Liver (tissue), 9 donors: ENCODE measurements around the gene TIMM13. TPM values are rescaled to one million over a fixed set of nuclear protein-coding genes. Genes with fewer than 3 reads are reported as not detected.

Source experiments
- DNase-seq: peaks from one replicate; pipeline ENCODE4 v3.0.0-alpha.2; 2017; ENCODE audit warnings: low spot score
- H3K27ac ChIP-seq, 2 donors: one replicate each; pipeline ENCODE4 v1.7.0; 2013; ENCODE audit warnings: inconsistent platforms in 2 of 2, low read length in 2 of 2, control low read depth in 1 of 2, low read depth in 1 of 2, mild to moderate bottlenecking in 1 of 2
- H3K27me3 ChIP-seq, 4 donors: one replicate each; pipeline versions ENCODE4 v1.6.1 to v1.7.0; 2013; ENCODE audit warnings: low read length in 3 of 4, inconsistent platforms in 1 of 4, mild to moderate bottlenecking in 1 of 4, moderate library complexity in 1 of 4; ENCODE audit not compliant: control insufficient read depth in 4 of 4, insufficient read depth in 4 of 4
- H3K36me3 ChIP-seq, 4 donors: one replicate each; pipeline versions ENCODE4 v1.6.1 to v1.7.0; 2013; ENCODE audit warnings: low read length in 3 of 4, mild to moderate bottlenecking in 3 of 4, low read depth in 1 of 4, moderate library complexity in 1 of 4; ENCODE audit not compliant: control insufficient read depth in 4 of 4, insufficient read depth in 3 of 4
- H3K4me1 ChIP-seq, 4 donors: one replicate each; pipeline versions ENCODE4 v1.6.1 to v1.7.0; 2013; ENCODE audit warnings: low read length in 3 of 4, mild to moderate bottlenecking in 3 of 4, moderate library complexity in 1 of 4; ENCODE audit not compliant: control insufficient read depth in 4 of 4, insufficient read depth in 4 of 4
- H3K4me3 ChIP-seq, 3 donors: one replicate each; pipeline versions ENCODE4 v1.6.1 to v1.7.0; 2013; ENCODE audit warnings: low read length in 3 of 3, control low read depth in 1 of 3, low read depth in 1 of 3, mild to moderate bottlenecking in 1 of 3
- H3K9ac ChIP-seq, 2 donors: one replicate each; pipeline ENCODE4 v1.7.0; 2013; ENCODE audit warnings: low read length in 2 of 2, mild to moderate bottlenecking in 2 of 2, moderate library complexity in 2 of 2, control low read depth in 1 of 2, low read depth in 1 of 2
- H3K9me3 ChIP-seq, 4 donors: one replicate each; pipeline versions ENCODE4 v1.6.1 to v1.7.0; 2013; ENCODE audit warnings: low read length in 3 of 4; ENCODE audit not compliant: control insufficient read depth in 4 of 4
- ATF3 ChIP-seq: IDR thresholded peaks from 2 replicates; pipeline ENCODE4 v1.6.1; 2016; ENCODE audit warnings: antibody characterized with exemption
- CTCF ChIP-seq: fragments of 150-350 bp; IDR thresholded peaks from 2 replicates; pipeline ENCODE4 v1.5.1; 2017; ENCODE audit warnings: improper control_type of control experiment, low read depth, low read length; ENCODE audit not compliant: missing input control
- EGR1 ChIP-seq, 2 donors: IDR thresholded peaks; 2 replicates each; pipeline ENCODE4 v1.6.1; 2016 to 2018; ENCODE audit warnings: antibody characterized with exemption in 2 of 2, low read depth in 2 of 2
- FOXA1 ChIP-seq: IDR thresholded peaks from 2 replicates; pipeline ENCODE4 v1.6.1; 2016; ENCODE audit warnings: antibody characterized with exemption
- FOXA2 ChIP-seq: IDR thresholded peaks from 2 replicates; pipeline ENCODE4 v1.6.1; 2016; ENCODE audit warnings: antibody characterized with exemption
- GABPA ChIP-seq, 2 donors: IDR thresholded peaks in 1 of 2; conservative IDR thresholded peaks in 1 of 2; 2 replicates each; pipeline ENCODE4 v1.6.1; 2016; ENCODE audit warnings: antibody characterized with exemption in 2 of 2, mild to moderate bottlenecking in 1 of 2, moderate library complexity in 1 of 2
- HNF4A ChIP-seq, 2 donors: conservative IDR thresholded peaks; 2 replicates each; pipeline ENCODE4 v1.6.1; 2016; ENCODE audit warnings: antibody characterized with exemption in 2 of 2, mild to moderate bottlenecking in 2 of 2
- HNF4G ChIP-seq: IDR thresholded peaks from 2 replicates; pipeline ENCODE4 v1.6.1; 2016; ENCODE audit warnings: antibody characterized with exemption
- JUND ChIP-seq, 2 donors: IDR thresholded peaks; 2 replicates each; pipeline ENCODE4 v1.6.1; 2016; ENCODE audit warnings: antibody characterized with exemption in 2 of 2
- MAX ChIP-seq: IDR thresholded peaks from 2 replicates; pipeline ENCODE4 v1.6.1; 2016; ENCODE audit warnings: antibody characterized with exemption
- NR2F2 ChIP-seq: IDR thresholded peaks from 2 replicates; pipeline ENCODE4 v1.6.1; 2016; ENCODE audit warnings: antibody characterized with exemption
- RAD21 ChIP-seq, 2 donors: IDR thresholded peaks; 2 replicates each; pipeline ENCODE4 v1.6.1; 2016; ENCODE audit warnings: antibody characterized with exemption in 2 of 2, mild to moderate bottlenecking in 2 of 2
- REST ChIP-seq: IDR thresholded peaks from 2 replicates; pipeline ENCODE4 v1.6.1; 2016; ENCODE audit warnings: antibody characterized with exemption, mild to moderate bottlenecking
- RXRA ChIP-seq, 2 donors: IDR thresholded peaks; 2 replicates each; pipeline ENCODE4 v1.6.1; 2017 to 2018; ENCODE audit warnings: antibody characterized with exemption in 2 of 2, mild to moderate bottlenecking in 1 of 2
- SP1 ChIP-seq: IDR thresholded peaks from 2 replicates; pipeline ENCODE4 v1.6.1; 2018; ENCODE audit warnings: antibody characterized with exemption, mild to moderate bottlenecking
- TAF1 ChIP-seq: conservative IDR thresholded peaks from 2 replicates; pipeline ENCODE4 v1.6.1; 2016; ENCODE audit warnings: antibody characterized with exemption, mild to moderate bottlenecking
- YY1 ChIP-seq: IDR thresholded peaks from 2 replicates; pipeline ENCODE4 v1.6.1; 2016; ENCODE audit warnings: antibody characterized with exemption, mild to moderate bottlenecking
- WGBS: extraction: QIAGEN DNeasy Blood & Tissue Kit; methylation state at CpG from one replicate; pipeline ENCODE4 v1.1.7; 2013; 5-methylcytosine and 5-hydroxymethylcytosine counted together
- polyA plus RNA-seq, 2 donors: library from polyadenylated mRNA; stranded (reverse) in 1 of 2; unstranded in 1 of 2; fragments of 200-250 nt in 1 of 2; fragments of >200 nt in 1 of 2; fragmentation: Nextera tagmentation in 1 of 2; extraction: Ambion mirVana in 1 of 2; gene quantifications; one replicate each; pipeline versions ENCODE4 v1.2.1 to v1.2.3, GENCODE V29; 2013 to 2015
- total RNA-seq, 2 donors: library from RNA; depleted of rRNA; stranded (reverse); fragments of >200 nt; gene quantifications; one replicate each; pipeline ENCODE4 v1.2.3, GENCODE V29; 2014
- TF ChIP-seq, protein P1 (sequence below): IDR thresholded peaks from 2 replicates; pipeline ENCODE4 v1.6.1; 2016; ENCODE audit warnings: antibody characterized with exemption
- donor health status: healthy.
- donor health status: healthy.
- donor health status: healthy.
- donor health status: healthy.
- donor health status: healthy.

TIMM13 gene
- total and polyA plus RNA-seq, 4 donors: 21.6 to 137 (median 43.4) TPM

- Histone ChIP-seq H3K4me3 (no peak overlapping the region), H3K4me1 (no peaks in the 10 kb centered on the region), H3K9me3 (no peaks in the 10 kb centered on the region), H3K27me3 (no peaks in the 10 kb centered on the region), H3K9ac (no peak overlapping the region), H3K27ac (no peak overlapping the region), H3K36me3 (peaks cover 0 to 22% (median 8%) of the 10 kb centered on the region in 4 donors)
- DNase-seq: no peak
- WGBS: 97% methylated on average over 30 of the region's 30 CpGs
- no peak for TF ChIP-seq RAD21 (IDR thresholded peaks at IDR 0.05)
- TF ChIP-seq FOXA1: no peak
- TF ChIP-seq HNF4G: no peak
- no peak for TF ChIP-seq RXRA (IDR thresholded peaks at IDR 0.05)
- no peak for TF ChIP-seq HNF4A (conservative IDR thresholded peaks at IDR 0.05)
- TF ChIP-seq MAX: no peak
- TF ChIP-seq ATF3: no peak
- TF ChIP-seq CTCF: no peak
- TF ChIP-seq YY1: no peak
- TF ChIP-seq, protein P1, sequence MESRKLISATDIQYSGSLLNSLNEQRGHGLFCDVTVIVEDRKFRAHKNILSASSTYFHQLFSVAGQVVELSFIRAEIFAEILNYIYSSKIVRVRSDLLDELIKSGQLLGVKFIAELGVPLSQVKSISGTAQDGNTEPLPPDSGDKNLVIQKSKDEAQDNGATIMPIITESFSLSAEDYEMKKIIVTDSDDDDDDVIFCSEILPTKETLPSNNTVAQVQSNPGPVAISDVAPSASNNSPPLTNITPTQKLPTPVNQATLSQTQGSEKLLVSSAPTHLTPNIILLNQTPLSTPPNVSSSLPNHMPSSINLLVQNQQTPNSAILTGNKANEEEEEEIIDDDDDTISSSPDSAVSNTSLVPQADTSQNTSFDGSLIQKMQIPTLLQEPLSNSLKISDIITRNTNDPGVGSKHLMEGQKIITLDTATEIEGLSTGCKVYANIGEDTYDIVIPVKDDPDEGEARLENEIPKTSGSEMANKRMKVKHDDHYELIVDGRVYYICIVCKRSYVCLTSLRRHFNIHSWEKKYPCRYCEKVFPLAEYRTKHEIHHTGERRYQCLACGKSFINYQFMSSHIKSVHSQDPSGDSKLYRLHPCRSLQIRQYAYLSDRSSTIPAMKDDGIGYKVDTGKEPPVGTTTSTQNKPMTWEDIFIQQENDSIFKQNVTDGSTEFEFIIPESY: no peak
- TF ChIP-seq GABPA (IDR thresholded peaks at IDR 0.05 in 1 of 2, conservative IDR thresholded peaks at IDR 0.05 in 1 of 2): no peak
- TF ChIP-seq REST: no peak
- no peak for TF ChIP-seq EGR1 (IDR thresholded peaks at IDR 0.05; ENCODE audit: low read depth in 2 of 2)
- no peak for TF ChIP-seq TAF1
- no peak for TF ChIP-seq JUND (IDR thresholded peaks at IDR 0.05)
- no peak for TF ChIP-seq SP1
- no peak for TF ChIP-seq FOXA2
- TF ChIP-seq NR2F2: no peak
Measured at GRCh38 chr19:2433854-2434253, 6.5 kb upstream of the TIMM13 start.
